Measurements from ENCODE around the gene GCK.
"Not testable (repeated sequence)": the region's sequence is repeated elsewhere in the genome, so short reads cannot be mapped to it uniquely, and the experiment has no call there.

GCK gene

GRCh38 chr7:44206008-44206407 lies 16.8 kb upstream of the GCK start:
- DNase-seq = no peak

- DNase-seq = no peak
Observed at GRCh38 chr7:44201813-44202212, 12.6 kb upstream of the GCK start.

GRCh38 chr7:44200699-44201461 lies 11.6 kb upstream of the GCK start, which contains the start of gene YKT6:
Gene YKT6, plus strand, starts transcription at chr7:44200978. Its CDS starts 158 bp downstream, at chr7:44201136.
- peak; percentile 84 for DNase-seq

- DNase-seq = not testable (repeated sequence)
Observed at GRCh38 chr7:44200163-44200562, 10.9 kb upstream of the GCK start.

GRCh38 chr7:44197474-44197873 lies 8.2 kb upstream of the GCK start:
- DNase-seq = no peak

GRCh38 chr7:44196450-44196872 lies 7.2 kb upstream of the GCK start:
- DNase-seq = no peak

- DNase-seq = no peak
Observed at GRCh38 chr7:44195889-44196288, 6.7 kb upstream of the GCK start.

- no peak for DNase-seq
Observed at GRCh38 chr7:44194562-44195145, 5.4 kb upstream of the GCK start.

GRCh38 chr7:44194069-44194468 lies 4.8 kb upstream of the GCK start:
- no peak for DNase-seq

- DNase-seq = no peak
Observed at GRCh38 chr7:44193011-44193802, 4.0 kb upstream of the GCK start.

- DNase-seq = no peak
Observed at GRCh38 chr7:44191171-44191570, 1.9 kb upstream of the GCK start.

- DNase-seq = no peak
Observed at GRCh38 chr7:44189993-44190872, 994 bp upstream of the GCK start.

- DNase-seq = no peak
Observed at GRCh38 chr7:44188480-44189225, 586 bp downstream of the GCK start.

GRCh38 chr7:44187636-44188416 lies 1.4 kb downstream of the GCK start:
- DNase-seq = no peak

GRCh38 chr7:44186736-44187135 lies 2.5 kb downstream of the GCK start:
- DNase-seq = no peak

GRCh38 chr7:44185729-44186128 lies 3.5 kb downstream of the GCK start:
- DNase-seq = no peak

- no peak for DNase-seq
Observed at GRCh38 chr7:44184873-44185446, 4.3 kb downstream of the GCK start.

GRCh38 chr7:44184206-44184872 lies 4.9 kb downstream of the GCK start:
- DNase-seq = no peak

GRCh38 chr7:44183386-44183785 lies 5.9 kb downstream of the GCK start:
- no peak for DNase-seq

- DNase-seq = no peak
Observed at GRCh38 chr7:44182827-44183226, 6.4 kb downstream of the GCK start.

Measured in right kidney (tissue), 1 donor.